Retinal pigment epithelial cell (primary cell): ENCODE results near the gene DMXL2.
"Not testable (repeated sequence)": the region's sequence is repeated elsewhere in the genome, so short reads cannot be mapped to it uniquely, and the experiment has no call there.

ENCODE experiments used
- DNase-seq: peaks from one replicate; pipeline ENCODE4 v3.0.0-alpha.2; 2010; ENCODE audit warnings: low read depth
- H3K4me3 ChIP-seq: 2 replicates; pipeline ENCODE4 v1.5.1; 2011; ENCODE audit warnings: mild to moderate bottlenecking, low read length, control low read depth, moderate library complexity
- CTCF ChIP-seq: conservative IDR thresholded peaks from 2 replicates; pipeline ENCODE4 v1.5.1; 2011; ENCODE audit warnings: low read depth, low read length, control low read depth, inconsistent platforms

The DMXL2 gene

GRCh38 chr15:51576286-51576850 is 46.2 kb downstream of the DMXL2 start:
- TF ChIP-seq CTCF: no peak
- H3K4me3 ChIP-seq: no peak overlapping the region
- no peak for DNase-seq

GRCh38 chr15:51575775-51576174 is 46.8 kb downstream of the DMXL2 start:
- no peak for TF ChIP-seq CTCF

DNA sequence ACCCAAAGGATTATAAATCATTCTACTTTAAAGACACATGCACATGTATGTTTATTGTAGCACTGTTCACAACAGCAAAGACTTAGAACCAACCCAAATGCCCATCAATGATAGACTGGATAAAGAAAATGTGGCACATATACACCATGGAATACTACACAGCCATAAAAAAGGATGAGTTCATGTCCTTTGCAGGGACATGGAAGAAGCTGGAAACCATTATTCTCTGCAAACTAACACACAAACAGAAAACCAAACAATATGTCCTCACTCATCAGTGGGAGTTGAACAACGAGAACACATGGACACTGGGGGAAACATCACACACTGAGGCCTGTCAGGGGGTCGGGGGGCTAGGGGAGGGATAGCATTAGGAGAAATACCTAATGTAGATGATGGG is 49.2 kb downstream of the DMXL2 start:
- H3K4me3 ChIP-seq, DNase-seq: not testable (repeated sequence)

More at GRCh38 chr15:51575775-51576174, 46.8 kb downstream of the DMXL2 start:
- H3K4me3 ChIP-seq: no peak overlapping the region
- no peak for DNase-seq

DNA sequence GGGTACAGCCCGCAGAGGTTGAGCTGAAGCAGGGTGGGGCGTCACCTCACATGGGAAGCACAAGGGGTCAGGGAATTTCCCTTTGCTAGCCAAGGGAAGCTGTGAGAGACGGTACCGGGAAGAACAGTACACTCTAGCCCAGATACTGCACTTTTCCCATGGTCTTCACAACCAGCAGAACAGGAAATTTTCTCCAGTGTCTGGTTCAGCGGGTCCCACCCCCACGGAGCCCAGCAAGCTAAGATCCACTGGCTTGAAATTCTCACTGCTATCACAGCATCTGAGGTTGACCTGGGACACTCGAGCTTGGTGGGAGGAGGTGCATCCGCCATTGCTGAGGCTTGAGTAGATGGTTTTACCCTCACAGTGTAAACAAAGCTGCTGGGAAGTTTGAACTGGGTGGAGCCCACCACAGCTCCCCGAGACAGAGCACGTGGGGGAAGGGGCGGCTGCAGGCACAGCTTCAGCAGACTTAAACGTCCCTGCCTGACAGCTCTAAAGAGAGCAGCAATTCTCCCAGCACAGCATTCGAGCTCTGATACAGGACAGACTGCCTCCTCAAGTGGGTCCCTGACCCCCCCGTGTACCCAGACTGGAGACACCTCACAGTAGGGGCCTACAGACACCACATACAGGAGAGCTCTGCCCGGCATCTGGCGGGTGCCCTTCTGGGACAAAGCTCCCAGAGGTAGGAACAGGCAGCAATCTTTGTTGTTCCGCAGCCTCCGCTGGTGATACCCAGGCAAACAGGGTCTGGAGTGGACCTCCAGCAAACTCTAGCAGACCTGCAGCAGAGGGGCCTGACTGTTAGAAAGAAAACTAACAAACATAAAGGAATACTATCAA is 53.4 kb downstream of the DMXL2 start:
- not testable (repeated sequence) for H3K4me3 ChIP-seq, DNase-seq

- DNase-seq: no peak
- no peak overlapping the region for H3K4me3 ChIP-seq
- no peak for TF ChIP-seq CTCF
Measured at GRCh38 chr15:51561271-51561670, 61.3 kb downstream of the DMXL2 start.

DNA sequence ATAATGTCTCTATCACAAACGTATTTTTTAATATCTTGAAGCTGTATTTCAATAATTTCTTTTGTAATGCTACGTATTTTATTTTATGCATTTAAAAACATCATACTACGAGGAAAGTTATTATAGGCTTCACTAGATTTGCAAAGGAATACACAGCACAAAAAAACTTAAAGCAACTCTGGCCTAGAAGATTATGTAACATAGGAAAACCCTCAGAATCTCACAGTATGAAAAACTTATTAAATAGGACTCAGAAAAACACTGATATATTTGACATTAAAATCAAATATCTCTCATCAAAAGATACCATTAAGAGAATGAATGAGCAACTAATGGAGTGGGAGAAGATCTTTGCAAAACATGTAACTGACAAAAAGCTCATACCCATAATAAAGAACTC is 63.7 kb downstream of the DMXL2 start:
- no peak overlapping the region for H3K4me3 ChIP-seq
- no peak for TF ChIP-seq CTCF
- no peak for DNase-seq

DNA sequence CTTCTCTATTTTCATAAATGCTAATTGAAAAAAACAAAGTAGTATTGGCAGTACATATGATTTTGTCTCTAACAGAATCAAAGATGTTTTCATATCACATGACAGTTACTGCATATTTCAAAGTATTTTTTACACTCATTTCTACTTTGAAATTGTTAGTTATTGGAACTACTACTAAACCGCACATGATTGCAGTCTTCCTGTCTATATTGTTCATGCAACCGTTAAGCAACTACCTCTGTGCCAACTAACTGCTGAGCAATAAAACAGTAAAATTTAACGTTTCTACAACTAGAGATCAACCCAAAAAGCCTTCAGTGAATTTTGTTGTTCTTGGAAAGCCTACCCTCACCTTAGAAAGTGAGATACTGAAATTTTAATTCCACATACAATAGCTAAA is 64.2 kb downstream of the DMXL2 start:
- no peak overlapping the region for H3K4me3 ChIP-seq
- DNase-seq: no peak
- TF ChIP-seq CTCF: no peak

DNA sequence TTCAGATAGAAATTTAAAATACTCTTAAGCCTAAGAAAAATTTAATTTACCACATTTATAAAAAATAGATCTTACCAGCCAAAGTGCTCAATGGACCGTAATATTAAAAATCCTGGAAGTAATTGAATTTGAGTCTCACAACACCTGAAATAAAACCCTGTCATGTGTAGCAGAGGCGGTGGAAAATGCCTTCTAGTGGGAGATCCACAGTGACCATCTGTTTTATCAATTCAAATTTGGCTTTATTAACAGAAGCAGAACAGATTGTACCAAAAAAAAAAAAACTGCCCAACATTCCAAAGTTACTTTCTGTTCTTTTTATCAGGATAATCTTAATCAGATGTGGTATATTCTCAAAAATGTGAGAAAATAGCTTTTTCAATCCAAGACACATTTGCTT is 71.7 kb downstream of the DMXL2 start:
- TF ChIP-seq CTCF: no peak
- no peak overlapping the region for H3K4me3 ChIP-seq
- no peak for DNase-seq
